C1 segment of cervical spinal cord (tissue), 14 donors: Measurements from ENCODE around the gene IER2.
"Not testable (repeated sequence)": the region's sequence is repeated elsewhere in the genome, so short reads cannot be mapped to it uniquely, and the experiment has no call there.

ENCODE experiments used
- DNase-seq, 14 donors: peaks; one replicate each; lab custom pipeline; 2025; lab: John Stamatoyannopoulos, UW

The IER2 gene

GRCh38 chr19:13162724-13163608 is 12.8 kb downstream of the IER2 start:
- peak in 12 of 14 donors; percentile 32 to 96 (median 82) for DNase-seq

- DNase-seq: peak in 8 of 14 donors; percentile 36 to 85 (median 62)
These were observed 13.6 kb downstream of the IER2 start for GRCh38 chr19:13163609-13164342.

- peak in 5 of 14 donors; percentile 37 to 71 (median 48) for DNase-seq
These were observed 14.3 kb downstream of the IER2 start for GRCh38 chr19:13164343-13165161.

- DNase-seq: no peak
These were observed 15.2 kb downstream of the IER2 start for GRCh38 chr19:13165162-13165997.

GRCh38 chr19:13166151-13166550 is 15.9 kb downstream of the IER2 start:
- not testable (repeated sequence) for DNase-seq

GRCh38 chr19:13169769-13170168 is 19.6 kb downstream of the IER2 start:
- DNase-seq: no peak

GRCh38 chr19:13171146-13171545 is 20.9 kb downstream of the IER2 start:
- DNase-seq: no peak

- peak in 8 of 14 donors; percentile 1 to 60 (median 33) for DNase-seq
These were observed 22.3 kb downstream of the IER2 start for GRCh38 chr19:13172346-13173138.

GRCh38 chr19:13173139-13173737 is 23.0 kb downstream of the IER2 start:
- no peak for DNase-seq

GRCh38 chr19:13176345-13176744 is 26.1 kb downstream of the IER2 start:
- no peak for DNase-seq

GRCh38 chr19:13177584-13177983 is 27.4 kb downstream of the IER2 start:
- DNase-seq: not testable (repeated sequence)

- DNase-seq: not testable (repeated sequence)
These were observed 28.1 kb downstream of the IER2 start for GRCh38 chr19:13178291-13178690.

- DNase-seq: peak in 11 of 14 donors; percentile 2 to 45 (median 21)
These were observed 31.7 kb downstream of the IER2 start for GRCh38 chr19:13181747-13182388.

- not testable (repeated sequence) for DNase-seq
These were observed 34.7 kb downstream of the IER2 start for GRCh38 chr19:13184926-13185325.

- DNase-seq: peak in 4 of 14 donors; percentile 5 to 40 (median 12)
These were observed 35.8 kb downstream of the IER2 start for GRCh38 chr19:13185763-13186657.

- not testable (repeated sequence) for DNase-seq
These were observed 36.5 kb downstream of the IER2 start for GRCh38 chr19:13186688-13187087.

GRCh38 chr19:13187419-13187818 is 37.2 kb downstream of the IER2 start:
- no peak for DNase-seq

GRCh38 chr19:13189600-13189999 is 39.4 kb downstream of the IER2 start:
- DNase-seq: no peak
